SK-N-SH (cell line): ENCODE measurements around the gene ZNF700. TPM values are rescaled to one million over a fixed set of nuclear protein-coding genes. Genes with fewer than 3 reads are reported as not detected.

Experiments
- CTCF ChIA-PET: fragments of 300-600, 350-600 bp; formaldehyde crosslinking; extraction: SDS; loops from one replicate; lab custom pipeline; 2021; lab: Yijun Ruan, JAX
- POLR2A ChIA-PET: fragments of 350-600 bp; sonication (Branson Sonifier 250); formaldehyde crosslinking; extraction: SDS; loops from one replicate; lab custom pipeline; 2020; ENCODE audit warnings: antibody characterized with exemption, inconsistent platforms; lab: Yijun Ruan, JAX
- DNase-seq: peaks from one replicate; pipeline ENCODE4 v3.0.0; 2012
- H2AFZ ChIP-seq: fragments of 200-600 bp; sonication (generic); 2 replicates; pipeline ENCODE4 v1.8.1; 2016; ENCODE audit warnings: antibody characterized with exemption, mild to moderate bottlenecking, low read depth
- H3F3A ChIP-seq: fragments of 200-600 bp; sonication (generic); replicated peaks from 2 replicates; pipeline ENCODE3; 2016; ENCODE audit warnings: antibody characterized with exemption, mild to moderate bottlenecking; ENCODE audit not compliant: insufficient read depth
- H3K27ac ChIP-seq, 2 experiments: fragments of 200-500 bp in 1 of 2; fragments of 200-600 bp in 1 of 2; sonication (Bioruptor generic) in 1 of 2; sonication (generic), shearing (Covaris generic) in 1 of 2; 2 replicates each; pipeline versions ENCODE4 v1.5.1 to v1.6.1; 2014 to 2016; ENCODE audit warnings: low read depth in 2 of 2, inconsistent platforms in 1 of 2, low read length in 1 of 2, mild to moderate bottlenecking in 1 of 2, mixed read lengths in 1 of 2
- H3K27me3 ChIP-seq: fragments of 200-600 bp; sonication (generic), shearing (Covaris generic); 2 replicates; pipeline ENCODE4 v1.6.1; 2016; ENCODE audit warnings: mixed run types; ENCODE audit not compliant: insufficient read depth
- H3K36me3 ChIP-seq, 2 experiments: fragments of 200-500 bp in 1 of 2; fragments of 200-600 bp in 1 of 2; sonication (Bioruptor generic) in 1 of 2; sonication (generic) in 1 of 2; replicated peaks in 1 of 2; 2 replicates each; pipeline versions ENCODE3 to v1.5.1; 2014 to 2016; ENCODE audit warnings: low read length in 1 of 2, mild to moderate bottlenecking in 1 of 2; ENCODE audit not compliant: insufficient read depth in 2 of 2, control insufficient read depth in 1 of 2
- H3K4me1 ChIP-seq, 2 experiments: fragments of 200-500 bp in 1 of 2; fragments of 200-600 bp in 1 of 2; sonication (Bioruptor generic) in 1 of 2; sonication (generic), shearing (Covaris generic) in 1 of 2; 2 replicates each; pipeline versions ENCODE4 v1.5.1 to v1.6.1; 2014 to 2016; ENCODE audit warnings: low read depth in 1 of 2, low read length in 1 of 2, mixed run types in 1 of 2; ENCODE audit not compliant: insufficient read depth in 2 of 2, control insufficient read depth in 1 of 2
- H3K4me2 ChIP-seq: fragments of 200-600 bp; sonication (generic), shearing (Covaris generic); 2 replicates; pipeline ENCODE4 v1.6.1; 2017; ENCODE audit warnings: mixed run types
- H3K4me3 ChIP-seq, 2 experiments: fragments of 200-500 bp in 1 of 2; fragments of 200-600 bp in 1 of 2; sonication (Bioruptor generic) in 1 of 2; sonication (generic), shearing (Covaris generic) in 1 of 2; 2 replicates each; pipeline versions ENCODE4 v1.5.1 to v1.8.1; 2014 to 2016; ENCODE audit warnings: low read depth in 2 of 2, inconsistent platforms in 1 of 2, low read length in 1 of 2, mild to moderate bottlenecking in 1 of 2, mixed read lengths in 1 of 2, moderate library complexity in 1 of 2
- H3K79me2 ChIP-seq: fragments of 200-600 bp; sonication (generic); 2 replicates; pipeline ENCODE4 v1.8.1; 2017; ENCODE audit warnings: mild to moderate bottlenecking; ENCODE audit not compliant: insufficient read depth
- H3K9ac ChIP-seq: fragments of 200-600 bp; sonication (generic); 2 replicates; pipeline ENCODE4 v1.6.1; 2017; ENCODE audit warnings: mixed run types
- H3K9me2 ChIP-seq: fragments of 200-600 bp; sonication (generic); 2 replicates; pipeline ENCODE4 v1.6.1; 2017; ENCODE audit warnings: mixed run types
- H3K9me3 ChIP-seq: fragments of 200-600 bp; sonication (generic); 2 replicates; pipeline ENCODE4 v1.6.1; 2017; ENCODE audit warnings: mixed run types, mild to moderate bottlenecking, moderate library complexity
- H4K20me1 ChIP-seq: fragments of 200-600 bp; sonication (generic); 2 replicates; pipeline ENCODE4 v1.6.1; 2017; ENCODE audit warnings: mild to moderate bottlenecking, mixed run types; ENCODE audit not compliant: insufficient read depth
- CHD2 ChIP-seq: fragments of 150-350 bp; IDR thresholded peaks from 2 replicates; pipeline ENCODE4 v1.6.1; 2018; ENCODE audit warnings: low read length; ENCODE audit not compliant: partially characterized antibody
- EP300 ChIP-seq, 2 experiments: IDR thresholded peaks; 2 replicates each; pipeline versions ENCODE4 v1.4.0 to v1.6.1; 2012; ENCODE audit warnings: borderline replicate concordance in 1 of 2, low read depth in 1 of 2, low read length in 1 of 2
- FOXJ3 ChIP-seq: sonication (generic); formaldehyde crosslinking; IDR thresholded peaks from 2 replicates; pipeline ENCODE4 v1.5.1; 2020; ENCODE audit warnings: mild to moderate bottlenecking, missing genetic modification reagents
- MXI1 ChIP-seq: IDR thresholded peaks from 2 replicates; pipeline ENCODE4 v1.6.1; 2012; ENCODE audit warnings: mild to moderate bottlenecking, low read depth, low read length, improper control_type of control experiment
- NRF1 ChIP-seq: IDR thresholded peaks from 2 replicates; pipeline ENCODE4 v1.6.1; 2012; ENCODE audit warnings: low read depth, mild to moderate bottlenecking, low read length
- RAD21 ChIP-seq: IDR thresholded peaks from 2 replicates; pipeline ENCODE4 v1.6.1; 2012; ENCODE audit warnings: mild to moderate bottlenecking, low read length
- RXRA ChIP-seq: IDR thresholded peaks from 2 replicates; pipeline ENCODE4 v1.4.0; 2012; ENCODE audit warnings: low read depth, mild to moderate bottlenecking, borderline replicate concordance
- SIN3A ChIP-seq: IDR thresholded peaks from 2 replicates; pipeline ENCODE4 v1.6.1; 2012; ENCODE audit warnings: low read depth, mild to moderate bottlenecking, low read length, moderate library complexity, borderline replicate concordance
- SMC3 ChIP-seq: IDR thresholded peaks from 2 replicates; pipeline ENCODE4 v1.6.1; 2012; ENCODE audit warnings: low read depth, low read length, improper control_type of control experiment
- TEAD4 ChIP-seq: IDR thresholded peaks from 2 replicates; pipeline ENCODE4 v1.4.0; 2012; ENCODE audit warnings: mild to moderate bottlenecking, borderline replicate concordance; ENCODE audit not compliant: insufficient read depth
- YY1 ChIP-seq: IDR thresholded peaks from 2 replicates; pipeline ENCODE4 v1.4.0; 2012; ENCODE audit warnings: low read depth, mild to moderate bottlenecking
- WGBS: methylation state at CpG from one replicate; pipeline ENCODE4 v1.1.6; 2017; ENCODE audit warnings: low lambda C conversion rate; 5-methylcytosine and 5-hydroxymethylcytosine counted together
- polyA plus RNA-seq, 3 experiments: library from polyadenylated mRNA; depleted of rRNA; stranded (reverse); fragments of >200 nt; gene quantifications; 2 replicates each; pipeline ENCODE4 v1.2.3, GENCODE V29; 2012
- TF ChIP-seq, protein P1 (sequence below): fragments of 150-350 bp; IDR thresholded peaks from 2 replicates; pipeline ENCODE4 v1.6.1; 2016; ENCODE audit warnings: mild to moderate bottlenecking, low read depth, low read length
- TF ChIP-seq, protein P2 (sequence below): fragments of 150-350 bp; IDR thresholded peaks from 2 replicates; pipeline ENCODE4 v1.6.1; 2017; ENCODE audit warnings: antibody characterized with exemption, low read length, low read depth, borderline replicate concordance
- TF ChIP-seq, protein P3 (sequence below): IDR thresholded peaks from 2 replicates; pipeline ENCODE4 v1.4.0; 2012; ENCODE audit warnings: low read depth, borderline replicate concordance
- TF ChIP-seq, protein P4 (sequence below): IDR thresholded peaks from 2 replicates; pipeline ENCODE4 v1.4.0; 2012; ENCODE audit warnings: low read depth, borderline replicate concordance
- TF ChIP-seq, protein P5 (sequence below): fragments of 200-600 bp; sonication (generic); IDR thresholded peaks from 2 replicates; pipeline ENCODE4 v1.6.1; 2017; ENCODE audit warnings: antibody characterized with exemption, mild to moderate bottlenecking, moderate library complexity

The ZNF700 gene
- polyA plus RNA-seq, 1 of the 3 experiments (the other 2 are of a cell fraction) = 3.5 TPM

DNA sequence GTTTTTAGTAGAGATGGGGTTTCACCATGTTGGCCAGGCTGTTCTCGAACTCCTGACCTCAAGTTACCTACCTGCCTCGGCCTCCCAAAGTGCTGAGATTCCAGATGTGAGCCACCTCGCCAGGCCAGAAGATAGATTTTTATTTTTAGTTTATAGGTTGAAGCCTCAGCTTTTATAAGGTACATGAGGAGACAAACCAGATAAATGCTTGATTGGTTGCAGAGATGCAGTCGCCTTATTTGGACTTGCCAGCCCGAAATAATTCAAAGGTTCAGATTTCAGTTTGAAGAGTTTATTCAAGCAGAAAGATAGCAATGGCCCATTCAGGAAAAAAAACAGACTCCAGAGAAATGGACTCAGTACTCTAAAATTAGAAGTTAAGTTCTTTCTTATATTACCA is 34.3 kb upstream of the ZNF700 start (continued):
- TF ChIP-seq, protein P1, sequence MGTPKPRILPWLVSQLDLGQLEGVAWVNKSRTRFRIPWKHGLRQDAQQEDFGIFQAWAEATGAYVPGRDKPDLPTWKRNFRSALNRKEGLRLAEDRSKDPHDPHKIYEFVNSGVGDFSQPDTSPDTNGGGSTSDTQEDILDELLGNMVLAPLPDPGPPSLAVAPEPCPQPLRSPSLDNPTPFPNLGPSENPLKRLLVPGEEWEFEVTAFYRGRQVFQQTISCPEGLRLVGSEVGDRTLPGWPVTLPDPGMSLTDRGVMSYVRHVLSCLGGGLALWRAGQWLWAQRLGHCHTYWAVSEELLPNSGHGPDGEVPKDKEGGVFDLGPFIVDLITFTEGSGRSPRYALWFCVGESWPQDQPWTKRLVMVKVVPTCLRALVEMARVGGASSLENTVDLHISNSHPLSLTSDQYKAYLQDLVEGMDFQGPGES = no peak

DNA sequence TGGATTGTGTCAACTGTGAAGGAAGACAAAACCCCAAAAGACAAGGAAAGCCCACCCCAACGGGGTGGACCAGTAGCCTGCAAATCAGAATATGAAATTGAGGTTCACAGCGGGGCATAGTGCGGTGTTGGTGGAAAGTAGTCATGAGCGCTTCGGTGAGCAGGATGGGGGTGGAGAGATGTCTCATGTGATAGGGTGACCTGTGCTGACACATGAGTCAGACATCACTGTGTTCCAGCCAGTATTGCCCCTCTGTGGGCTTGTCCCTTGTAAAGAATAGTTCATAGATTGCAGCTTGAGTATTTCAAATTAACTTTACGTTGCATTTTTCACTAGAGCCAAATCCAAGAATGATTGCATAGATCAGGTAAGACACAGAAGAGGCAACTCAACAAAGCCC is 30.1 kb upstream of the ZNF700 start:
- no peak overlapping the region for H2AFZ ChIP-seq
- CTCF ChIA-PET = no interaction called here

DNA sequence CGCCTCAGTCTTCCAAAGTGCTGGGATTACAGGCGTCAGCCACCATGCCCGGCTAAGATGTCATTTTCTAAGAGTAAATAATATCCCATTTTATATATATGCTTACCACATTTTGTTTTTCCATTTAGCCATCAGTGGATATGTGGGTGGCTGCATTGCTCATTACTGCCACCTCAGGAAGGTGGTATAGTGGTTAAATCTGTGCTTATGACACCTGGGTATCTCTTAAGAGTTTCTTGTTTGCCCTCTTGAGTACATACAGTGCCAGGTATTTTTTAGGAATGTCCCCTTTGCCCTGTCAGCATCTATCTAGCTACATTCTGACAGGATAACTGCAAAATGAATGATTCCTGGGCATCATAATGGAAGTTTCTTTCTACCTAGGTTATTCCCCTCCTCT is 22.7 kb upstream of the ZNF700 start:
- ChIA-PET POLR2A (no interaction called here), CTCF (no interaction called here)
- no peaks in the 10 kb centered on the region for H4K20me1 ChIP-seq
- H3K79me2 ChIP-seq = no peaks in the 10 kb centered on the region
- no peak overlapping the region for H3K27ac ChIP-seq
- WGBS = 65% methylated on average over 3 of the region's 3 CpGs
- DNase-seq = no peak
- peaks cover 11 to 13% of the 10 kb centered on the region in 2 experiments for H3K36me3 ChIP-seq
- H2AFZ ChIP-seq = no peak overlapping the region
- H3K4me3 ChIP-seq = no peak overlapping the region
- no peak overlapping the region for H3K9ac ChIP-seq
- H3K4me2 ChIP-seq = no peak overlapping the region
- no peaks in the 10 kb centered on the region for H3K27me3 ChIP-seq
- no peaks in the 10 kb centered on the region for H3K9me2 ChIP-seq
- H3K4me1 ChIP-seq = no peaks in the 10 kb centered on the region
- H3K9me3 ChIP-seq = peaks cover 18% of the 10 kb centered on the region
- no peaks in the 10 kb centered on the region for H3F3A ChIP-seq
- TF ChIP-seq SIN3A (no peak), RXRA (no peak), EP300 (IDR thresholded peaks at IDR 0.05; ENCODE audit: borderline replicate concordance in 1 of 2, low read depth in 1 of 2, low read length in 1 of 2) (no peak), NRF1 (no peak), SMC3 (no peak), FOXJ3 (CRISPR knock-in tag) (no peak), MXI1 (no peak)
- TF ChIP-seq, protein P2, sequence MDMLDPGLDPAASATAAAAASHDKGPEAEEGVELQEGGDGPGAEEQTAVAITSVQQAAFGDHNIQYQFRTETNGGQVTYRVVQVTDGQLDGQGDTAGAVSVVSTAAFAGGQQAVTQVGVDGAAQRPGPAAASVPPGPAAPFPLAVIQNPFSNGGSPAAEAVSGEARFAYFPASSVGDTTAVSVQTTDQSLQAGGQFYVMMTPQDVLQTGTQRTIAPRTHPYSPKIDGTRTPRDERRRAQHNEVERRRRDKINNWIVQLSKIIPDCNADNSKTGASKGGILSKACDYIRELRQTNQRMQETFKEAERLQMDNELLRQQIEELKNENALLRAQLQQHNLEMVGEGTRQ = no peak
- TF ChIP-seq, protein P3, sequence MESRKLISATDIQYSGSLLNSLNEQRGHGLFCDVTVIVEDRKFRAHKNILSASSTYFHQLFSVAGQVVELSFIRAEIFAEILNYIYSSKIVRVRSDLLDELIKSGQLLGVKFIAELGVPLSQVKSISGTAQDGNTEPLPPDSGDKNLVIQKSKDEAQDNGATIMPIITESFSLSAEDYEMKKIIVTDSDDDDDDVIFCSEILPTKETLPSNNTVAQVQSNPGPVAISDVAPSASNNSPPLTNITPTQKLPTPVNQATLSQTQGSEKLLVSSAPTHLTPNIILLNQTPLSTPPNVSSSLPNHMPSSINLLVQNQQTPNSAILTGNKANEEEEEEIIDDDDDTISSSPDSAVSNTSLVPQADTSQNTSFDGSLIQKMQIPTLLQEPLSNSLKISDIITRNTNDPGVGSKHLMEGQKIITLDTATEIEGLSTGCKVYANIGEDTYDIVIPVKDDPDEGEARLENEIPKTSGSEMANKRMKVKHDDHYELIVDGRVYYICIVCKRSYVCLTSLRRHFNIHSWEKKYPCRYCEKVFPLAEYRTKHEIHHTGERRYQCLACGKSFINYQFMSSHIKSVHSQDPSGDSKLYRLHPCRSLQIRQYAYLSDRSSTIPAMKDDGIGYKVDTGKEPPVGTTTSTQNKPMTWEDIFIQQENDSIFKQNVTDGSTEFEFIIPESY = no peak

More for the DNA sequence above, 30.1 kb upstream of the ZNF700 start:
- 0 out of 2 replicates have a peak, but pooled peaks cover 3% of the 10 kb centered on the region for H3K79me2 ChIP-seq
- no peaks in the 10 kb centered on the region for H3K9me3 ChIP-seq
- no peak overlapping the region for H3K9ac ChIP-seq
- no peaks in the 10 kb centered on the region for H3K27me3 ChIP-seq
- H4K20me1 ChIP-seq = no peaks in the 10 kb centered on the region
- no peaks in the 10 kb centered on the region for H3K9me2 ChIP-seq
- DNase-seq = no peak
- POLR2A ChIA-PET = no interaction called here
- H3K4me1 ChIP-seq = no peaks in the 10 kb centered on the region
- no peaks in the 10 kb centered on the region for H3F3A ChIP-seq
- TF ChIP-seq, protein P4, sequence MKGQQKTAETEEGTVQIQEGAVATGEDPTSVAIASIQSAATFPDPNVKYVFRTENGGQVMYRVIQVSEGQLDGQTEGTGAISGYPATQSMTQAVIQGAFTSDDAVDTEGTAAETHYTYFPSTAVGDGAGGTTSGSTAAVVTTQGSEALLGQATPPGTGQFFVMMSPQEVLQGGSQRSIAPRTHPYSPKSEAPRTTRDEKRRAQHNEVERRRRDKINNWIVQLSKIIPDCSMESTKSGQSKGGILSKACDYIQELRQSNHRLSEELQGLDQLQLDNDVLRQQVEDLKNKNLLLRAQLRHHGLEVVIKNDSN = no peak
- TF ChIP-seq SMC3 = no peak
- TF ChIP-seq, protein P5, sequence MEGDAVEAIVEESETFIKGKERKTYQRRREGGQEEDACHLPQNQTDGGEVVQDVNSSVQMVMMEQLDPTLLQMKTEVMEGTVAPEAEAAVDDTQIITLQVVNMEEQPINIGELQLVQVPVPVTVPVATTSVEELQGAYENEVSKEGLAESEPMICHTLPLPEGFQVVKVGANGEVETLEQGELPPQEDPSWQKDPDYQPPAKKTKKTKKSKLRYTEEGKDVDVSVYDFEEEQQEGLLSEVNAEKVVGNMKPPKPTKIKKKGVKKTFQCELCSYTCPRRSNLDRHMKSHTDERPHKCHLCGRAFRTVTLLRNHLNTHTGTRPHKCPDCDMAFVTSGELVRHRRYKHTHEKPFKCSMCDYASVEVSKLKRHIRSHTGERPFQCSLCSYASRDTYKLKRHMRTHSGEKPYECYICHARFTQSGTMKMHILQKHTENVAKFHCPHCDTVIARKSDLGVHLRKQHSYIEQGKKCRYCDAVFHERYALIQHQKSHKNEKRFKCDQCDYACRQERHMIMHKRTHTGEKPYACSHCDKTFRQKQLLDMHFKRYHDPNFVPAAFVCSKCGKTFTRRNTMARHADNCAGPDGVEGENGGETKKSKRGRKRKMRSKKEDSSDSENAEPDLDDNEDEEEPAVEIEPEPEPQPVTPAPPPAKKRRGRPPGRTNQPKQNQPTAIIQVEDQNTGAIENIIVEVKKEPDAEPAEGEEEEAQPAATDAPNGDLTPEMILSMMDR = no peak
- no peak for TF ChIP-seq TEAD4
- TF ChIP-seq, protein P1 = no peak
- no peak for TF ChIP-seq YY1
- TF ChIP-seq RAD21 = no peak
- TF ChIP-seq CHD2 = no peak
- TF ChIP-seq NRF1 = no peak
- no peak overlapping the region for H3K4me3 ChIP-seq
- WGBS = 66% methylated on average over 6 of the region's 6 CpGs
- no peak overlapping the region for H3K27ac ChIP-seq
- H3K36me3 ChIP-seq = no peaks in the 10 kb centered on the region
- H3K4me2 ChIP-seq = no peak overlapping the region
